ENCODE data around the gene ZBP1.

The ZBP1 gene, protein sequence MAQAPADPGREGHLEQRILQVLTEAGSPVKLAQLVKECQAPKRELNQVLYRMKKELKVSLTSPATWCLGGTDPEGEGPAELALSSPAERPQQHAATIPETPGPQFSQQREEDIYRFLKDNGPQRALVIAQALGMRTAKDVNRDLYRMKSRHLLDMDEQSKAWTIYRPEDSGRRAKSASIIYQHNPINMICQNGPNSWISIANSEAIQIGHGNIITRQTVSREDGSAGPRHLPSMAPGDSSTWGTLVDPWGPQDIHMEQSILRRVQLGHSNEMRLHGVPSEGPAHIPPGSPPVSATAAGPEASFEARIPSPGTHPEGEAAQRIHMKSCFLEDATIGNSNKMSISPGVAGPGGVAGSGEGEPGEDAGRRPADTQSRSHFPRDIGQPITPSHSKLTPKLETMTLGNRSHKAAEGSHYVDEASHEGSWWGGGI

DNA sequence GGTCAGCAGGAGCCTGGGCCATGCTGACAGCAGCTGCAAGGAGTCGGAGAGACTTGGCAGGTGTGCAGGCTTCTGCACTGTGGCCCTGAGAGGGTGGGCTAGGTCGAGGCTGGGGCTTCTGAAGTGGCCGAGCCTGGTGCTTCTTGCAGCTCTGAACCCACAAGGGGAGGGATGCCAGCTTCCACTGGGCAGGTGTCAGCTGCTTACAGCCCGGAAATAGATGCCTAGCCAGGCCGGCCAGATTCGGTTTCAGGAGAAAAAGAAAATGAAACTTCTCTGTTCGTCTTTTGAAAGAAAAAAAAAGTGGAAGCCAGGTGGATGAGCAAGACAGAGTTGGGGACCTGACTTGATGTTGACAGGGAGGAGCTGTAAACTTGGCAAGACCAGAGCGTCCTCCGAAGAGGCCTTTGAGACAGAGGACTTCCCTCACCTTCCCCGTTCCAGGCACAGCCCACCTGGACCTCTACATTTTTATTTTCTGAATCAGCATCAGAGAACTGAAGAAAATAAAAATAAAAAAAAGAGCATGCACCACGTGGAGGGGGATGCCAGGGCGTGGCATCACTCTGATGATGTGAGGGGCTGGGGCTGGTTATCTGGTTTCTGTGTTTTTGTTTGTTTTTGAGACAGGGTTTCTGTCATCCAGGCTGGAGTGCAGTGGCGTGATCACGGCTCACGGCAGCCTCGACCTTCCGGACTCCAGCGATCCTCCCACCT lies at the start of gene ZBP1:
Gene ZBP1, minus strand, starts transcription at position 153 of the 717 bp plus-strand sequence. Its CDS starts 131 bp downstream, at position 22.
- DNase-seq, result peak; percentile 14

GRCh38 chr20:57669632-57670031 lies 49.4 kb upstream of the ZBP1 start:
- no peak for DNase-seq

DNA sequence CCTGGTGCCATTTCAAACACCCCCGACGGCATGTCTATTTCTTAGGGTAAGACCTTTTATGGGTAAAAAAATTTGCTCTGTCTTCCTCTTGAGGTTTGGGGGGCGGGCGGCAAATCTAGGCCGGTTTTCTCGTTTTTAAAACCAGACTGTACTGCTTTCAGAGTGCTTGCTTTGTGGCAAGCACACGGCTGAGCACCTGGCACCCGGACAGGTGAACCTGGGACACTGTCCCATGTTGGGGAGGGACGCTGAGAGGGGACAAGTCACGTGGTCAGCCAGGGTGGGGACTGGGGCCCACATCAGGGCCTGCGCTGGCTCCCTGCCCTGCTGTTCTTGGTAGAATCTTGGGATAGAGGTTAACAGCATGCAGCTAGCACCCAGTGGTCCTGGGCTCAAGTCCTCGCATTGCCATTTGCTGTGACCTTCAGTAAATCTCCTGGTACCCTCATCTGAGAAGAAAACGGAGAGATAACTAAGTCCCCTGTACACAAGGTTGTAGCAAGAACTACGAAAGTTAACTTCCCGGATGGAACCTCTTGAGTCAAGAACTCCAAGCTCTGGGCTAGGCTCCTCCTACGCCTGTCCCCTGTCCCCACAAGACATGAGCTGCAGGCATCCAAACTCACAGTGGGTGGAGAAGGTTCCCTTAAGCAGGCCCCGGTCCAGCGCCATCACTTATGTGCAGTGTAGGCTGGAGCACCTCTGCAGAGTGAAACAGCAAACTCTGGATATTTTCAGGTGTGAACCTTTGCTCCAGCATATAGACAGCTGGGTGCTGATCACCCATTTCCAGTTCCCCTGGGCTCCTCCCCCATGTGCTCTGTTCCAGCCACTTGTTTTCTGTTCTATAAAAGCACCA lies 47.9 kb upstream of the ZBP1 start:
- DNase-seq, result no peak

DNA sequence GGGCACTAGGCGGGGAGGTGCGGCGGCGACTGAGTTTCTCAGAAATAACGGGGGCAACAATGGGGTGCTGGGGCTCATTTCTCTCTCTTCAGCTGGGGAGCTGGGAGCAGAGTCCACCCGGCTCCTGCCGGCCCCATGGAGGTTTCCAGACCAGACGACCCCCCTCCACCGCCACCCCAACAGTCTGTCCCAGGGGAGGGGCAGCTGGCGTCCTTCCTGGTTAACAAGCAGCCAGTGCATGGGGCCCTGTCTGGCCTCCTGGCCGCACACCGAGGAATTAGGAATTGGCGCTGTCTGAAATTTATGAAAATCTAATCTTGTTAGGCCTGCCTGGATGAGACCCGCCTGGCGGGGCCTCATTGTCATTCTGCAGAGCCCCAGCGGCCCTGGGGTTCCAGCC lies 47.2 kb upstream of the ZBP1 start:
- DNase-seq, result no peak

DNA sequence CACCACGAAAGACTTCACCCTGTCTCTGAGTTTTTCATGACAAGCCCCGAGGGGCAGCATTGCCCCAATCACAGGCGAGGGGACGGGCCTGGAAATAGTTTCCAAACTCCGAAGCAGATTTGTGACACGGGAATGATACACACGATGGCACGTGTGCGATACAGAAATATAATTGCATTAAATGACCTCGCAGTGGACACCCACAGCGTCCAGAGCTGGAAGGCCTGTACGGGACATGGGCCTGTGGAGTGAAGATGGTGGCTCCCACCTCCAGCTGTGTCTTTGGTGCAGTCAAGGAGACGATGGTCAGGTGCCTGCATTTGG lies 46.6 kb upstream of the ZBP1 start:
- no peak for DNase-seq

GRCh38 chr20:57666106-57666833 lies 46.0 kb upstream of the ZBP1 start:
- DNase-seq, result no peak

DNA sequence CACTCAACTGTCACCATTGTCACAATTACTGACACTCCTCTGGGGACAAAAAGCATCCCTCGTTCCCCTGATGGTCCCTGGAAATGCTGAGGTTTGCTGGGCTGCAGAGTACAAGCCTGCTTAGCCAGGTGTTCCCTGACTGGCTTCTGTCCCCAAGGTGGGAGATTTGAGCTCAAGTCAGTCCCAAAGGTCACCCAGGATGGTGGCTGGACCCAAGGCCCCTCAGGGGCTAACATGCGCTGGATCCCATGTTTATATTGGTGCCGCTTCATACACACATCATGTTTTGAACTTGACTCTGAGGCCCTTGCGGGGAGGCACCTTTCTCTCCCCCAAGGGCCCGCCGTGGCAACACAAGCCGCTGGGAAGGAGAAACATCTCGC lies 45.4 kb upstream of the ZBP1 start:
- DNase-seq, result no peak

DNA sequence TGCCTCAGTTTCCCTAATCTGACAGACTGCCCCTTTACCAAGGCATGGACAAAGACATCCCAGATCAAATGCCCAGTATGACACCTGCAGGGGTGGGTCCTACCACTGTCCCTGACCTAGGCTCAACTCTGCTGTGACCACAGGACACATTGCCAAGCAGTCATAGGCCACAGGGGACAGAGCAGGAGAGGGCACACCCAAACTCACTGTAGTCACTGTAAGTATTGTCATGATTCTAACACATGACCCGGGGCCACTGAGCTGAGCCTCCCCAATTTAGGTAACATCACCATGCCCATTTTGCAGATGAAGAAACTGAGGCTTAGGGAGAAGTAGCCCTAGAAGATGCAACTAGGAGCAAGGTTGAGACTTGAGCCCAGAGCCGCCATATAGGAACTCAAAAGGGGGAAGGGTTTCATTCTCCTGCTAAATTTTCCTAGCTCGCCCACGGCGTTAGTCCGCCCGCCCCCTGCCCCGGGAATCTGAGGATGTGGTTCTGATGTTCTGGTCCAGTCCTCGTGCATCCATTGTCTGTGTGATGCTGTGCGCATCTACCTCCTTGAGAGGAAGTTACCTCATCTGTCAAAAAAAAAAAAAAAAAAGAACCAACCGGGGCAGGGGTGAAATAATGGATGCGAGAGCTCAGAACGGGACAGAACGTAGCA lies 44.8 kb upstream of the ZBP1 start:
- no peak for DNase-seq

GRCh38 chr20:57664476-57664875 lies 44.2 kb upstream of the ZBP1 start:
- no peak for DNase-seq

DNA sequence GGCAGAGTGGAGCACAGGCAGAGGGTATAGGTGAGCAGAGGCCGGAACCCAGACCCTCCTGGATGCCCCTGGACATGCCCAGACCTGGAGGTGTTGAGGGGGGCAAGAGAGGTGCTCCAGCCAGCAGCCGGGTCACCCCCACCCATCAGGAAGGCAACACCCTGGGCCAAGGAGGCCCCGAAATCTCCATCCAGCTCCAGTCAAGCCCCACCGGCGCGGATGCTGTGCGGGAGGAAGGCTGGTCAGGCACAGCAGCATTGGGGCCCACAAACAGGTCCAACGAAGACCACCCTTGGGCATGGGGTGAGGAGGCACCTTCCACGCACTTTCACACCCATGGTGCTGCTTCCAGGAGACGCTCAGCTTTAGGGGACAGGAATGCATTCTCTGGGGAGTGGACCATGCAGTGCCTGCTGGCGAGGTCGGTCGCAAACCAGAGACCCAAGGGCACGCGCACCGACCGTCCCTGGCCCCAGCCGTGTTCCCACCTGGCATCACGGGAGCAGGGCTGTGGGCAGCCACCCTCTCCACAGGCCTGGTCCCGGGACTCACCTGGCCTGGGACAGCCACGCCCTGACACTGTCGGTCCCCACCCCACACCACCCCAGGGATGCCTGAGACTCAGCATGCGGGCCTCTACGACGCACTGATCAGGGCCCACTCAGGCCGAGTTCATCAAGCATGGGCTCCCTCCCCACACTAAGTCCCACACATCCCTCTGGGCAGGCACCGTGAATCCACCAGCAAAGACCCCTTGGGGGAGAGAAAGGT lies 43.6 kb upstream of the ZBP1 start:
- DNase-seq, result no peak

- DNase-seq, result no peak
These were observed 43.0 kb upstream of the ZBP1 start for GRCh38 chr20:57663241-57663640.

DNA sequence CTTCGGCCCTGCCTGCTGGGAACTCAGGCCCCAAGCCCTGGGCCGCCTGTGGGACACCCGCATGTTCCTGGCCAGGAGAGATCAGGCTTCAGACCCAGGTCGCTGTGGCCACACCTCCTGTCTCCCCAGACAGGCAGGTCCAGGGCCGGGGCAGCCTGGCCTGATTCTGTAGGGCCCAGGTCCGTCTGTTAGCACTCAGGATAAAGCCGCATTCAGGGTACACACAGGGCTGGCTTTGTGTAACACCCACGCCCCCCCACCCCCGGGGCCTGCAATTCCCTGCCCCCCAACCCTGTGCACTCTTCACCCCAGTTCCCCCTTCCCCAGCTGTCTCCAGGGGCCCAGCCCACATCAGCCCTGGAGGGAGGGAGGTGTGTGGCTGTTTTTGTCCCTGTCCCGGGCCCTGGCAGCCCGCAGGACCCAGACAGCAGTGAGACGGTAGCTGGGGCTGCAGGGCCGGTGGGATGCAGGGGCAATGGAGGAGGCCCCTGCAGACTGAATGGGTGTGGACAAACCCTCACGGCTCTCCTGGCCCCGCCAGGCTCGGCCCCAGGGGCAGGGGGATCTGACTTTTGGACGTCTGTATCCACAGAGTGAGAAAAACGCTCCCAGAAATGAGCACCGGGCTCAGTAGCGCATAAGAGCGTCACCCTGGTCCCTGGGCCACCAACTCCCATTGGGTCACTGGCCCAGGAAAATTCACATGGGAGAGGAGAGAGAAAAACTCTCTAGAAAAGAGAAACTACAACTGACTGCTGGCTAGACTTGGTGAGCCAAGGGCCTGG lies 42.4 kb upstream of the ZBP1 start:
- no peak for DNase-seq

DNA sequence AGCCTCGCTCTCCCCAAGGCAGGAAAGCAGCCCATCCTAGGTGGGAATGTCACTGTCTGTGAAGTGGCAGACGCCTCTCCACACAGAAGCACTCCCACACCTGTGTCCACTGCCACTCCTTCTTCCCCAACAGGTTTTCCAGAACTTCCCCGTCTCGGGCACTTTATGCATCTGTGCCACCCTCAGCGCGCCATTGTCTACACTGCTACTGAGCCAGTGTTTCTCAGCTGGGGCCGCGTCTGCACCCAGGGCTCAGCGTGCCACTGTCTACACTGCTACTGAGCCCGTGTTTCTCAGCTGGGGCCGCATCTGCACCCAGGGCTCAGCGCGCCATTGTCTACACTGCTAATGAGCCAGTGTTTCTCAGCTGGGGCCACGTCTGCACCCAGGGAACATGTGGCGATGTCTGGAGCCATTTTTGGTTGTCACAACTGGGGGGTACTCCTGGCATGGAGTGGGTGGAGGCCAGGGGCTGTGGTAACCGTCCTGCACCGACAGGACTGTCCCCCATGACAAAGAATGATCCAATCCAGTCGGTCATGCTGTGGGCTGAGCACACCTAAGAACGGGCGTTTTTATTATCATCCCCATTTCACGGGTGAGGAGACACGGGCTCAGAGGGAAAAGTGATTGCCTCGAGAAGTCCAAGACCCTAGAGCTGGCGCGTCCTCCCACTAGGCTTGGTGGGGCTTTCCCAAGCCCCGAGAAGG lies 41.7 kb upstream of the ZBP1 start:
- no peak for DNase-seq

GRCh38 chr20:57660922-57661745 lies 40.9 kb upstream of the ZBP1 start:
- DNase-seq, result no peak

DNA sequence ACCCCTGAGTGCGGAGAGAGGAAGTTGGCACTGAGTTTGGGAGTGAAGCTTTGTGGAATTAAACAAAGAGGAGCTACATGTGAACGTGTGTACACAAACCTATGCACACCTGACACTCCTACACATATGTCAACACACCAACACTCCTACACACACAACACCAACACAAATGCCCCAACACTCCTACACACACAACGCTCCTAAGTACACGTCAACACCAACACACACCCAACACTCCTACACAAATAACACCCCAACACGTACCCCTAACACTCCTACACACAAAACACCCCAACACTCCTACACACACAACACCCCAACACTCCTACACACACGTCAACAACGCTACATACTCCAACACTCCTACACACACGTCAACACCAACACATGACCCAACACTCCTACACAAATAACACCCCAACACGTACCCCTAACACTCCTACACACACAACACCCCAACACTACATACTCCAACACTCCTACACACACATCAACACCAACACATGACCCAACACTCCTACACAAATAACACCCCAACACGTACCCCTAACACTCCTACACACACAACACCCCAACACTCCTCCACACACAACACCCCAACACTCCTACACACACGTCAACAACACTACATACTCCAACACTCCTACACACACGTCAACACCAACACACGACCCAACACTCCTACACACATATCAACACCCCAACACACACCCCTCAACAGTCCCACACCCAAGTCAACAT lies 40.1 kb upstream of the ZBP1 start:
- no peak for DNase-seq

DNA sequence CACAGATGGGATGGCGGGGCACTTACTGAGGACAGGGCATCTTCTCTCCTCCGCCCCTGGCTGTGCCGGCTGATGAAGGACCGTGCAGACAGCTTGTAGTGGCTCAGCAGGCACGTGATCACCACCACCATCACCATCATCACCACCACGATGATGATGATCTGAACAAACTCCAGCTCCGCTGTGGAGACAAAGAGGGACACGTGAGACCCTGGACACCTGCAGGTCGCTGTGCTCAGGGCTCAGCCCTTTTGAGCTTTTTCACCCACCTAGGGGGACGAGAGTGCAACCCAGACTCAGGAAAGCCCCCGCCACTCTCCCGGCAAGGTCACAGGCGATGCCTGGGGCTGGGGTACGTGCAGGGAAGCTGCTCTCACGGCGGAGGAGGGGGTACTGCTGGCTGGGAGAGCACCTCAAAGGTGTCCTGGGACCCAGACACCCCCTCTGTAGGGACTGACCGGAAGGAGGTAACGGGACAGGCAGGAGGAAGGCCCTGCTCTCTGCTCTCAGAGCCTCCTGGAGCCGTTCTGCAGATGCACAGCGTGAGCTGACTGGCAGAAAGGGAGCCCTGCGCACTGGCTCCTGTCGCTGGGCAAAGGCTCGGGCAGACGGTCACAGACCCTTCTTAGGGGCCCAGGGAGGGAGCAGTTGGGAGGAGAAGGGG lies 39.4 kb upstream of the ZBP1 start:
- no peak for DNase-seq

- DNase-seq, result no peak
These were observed 38.7 kb upstream of the ZBP1 start for GRCh38 chr20:57658833-57659516.
